NB4 (cell line): ENCODE results near the gene LSM10.

ENCODE experiments used
- DNase-seq: peaks from one replicate; pipeline ENCODE4 v3.0.0; 2010; ENCODE audit warnings: low read depth
- H3K4me3 ChIP-seq: one replicate; pipeline ENCODE4 v1.5.1; 2011; ENCODE audit warnings: mild to moderate bottlenecking, low read depth, low read length, moderate library complexity
- MYC ChIP-seq: IDR thresholded peaks from 2 replicates; pipeline ENCODE4 v1.6.1; 2011; ENCODE audit warnings: low read depth, low read length
- POLR2A ChIP-seq: IDR thresholded peaks from 2 replicates; pipeline ENCODE4 v1.6.1; 2011; ENCODE audit warnings: mild to moderate bottlenecking; ENCODE audit not compliant: insufficient read length; ENCODE audit errors: extremely low read depth
- TF ChIP-seq, protein P1 (sequence below): IDR thresholded peaks from one replicate; pipeline ENCODE4 v1.5.1; 2012; ENCODE audit warnings: low read depth, low read length
- TF ChIP-seq, protein P2 (sequence below): IDR thresholded peaks from 2 replicates; pipeline ENCODE4 v1.6.1; 2011; ENCODE audit warnings: low read depth, low read length

Gene LSM10

DNA sequence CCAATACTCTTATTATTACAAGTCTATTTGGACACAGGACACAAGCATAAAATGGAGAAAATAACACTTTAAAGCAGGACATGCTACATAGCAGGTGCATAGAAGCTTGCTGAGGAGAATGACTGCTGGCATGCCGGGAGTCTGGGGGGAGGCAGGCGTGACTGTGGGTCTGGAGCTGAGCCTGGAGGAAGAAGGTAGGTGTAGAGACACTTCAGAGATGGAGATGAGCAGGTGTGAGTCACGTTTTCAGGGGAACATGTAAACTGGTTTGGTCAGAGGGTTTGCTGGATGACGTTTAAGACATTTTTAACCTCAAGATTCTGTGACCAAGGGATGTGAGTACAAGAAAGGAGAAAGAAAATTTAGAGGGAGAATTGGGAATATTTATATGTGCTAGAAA, 28.1 kb upstream of the LSM10 start:
- H3K4me3 ChIP-seq: no peak overlapping the region
- no peak for DNase-seq
- TF ChIP-seq POLR2A (no peak), MYC (no peak)
- TF ChIP-seq, protein P1, sequence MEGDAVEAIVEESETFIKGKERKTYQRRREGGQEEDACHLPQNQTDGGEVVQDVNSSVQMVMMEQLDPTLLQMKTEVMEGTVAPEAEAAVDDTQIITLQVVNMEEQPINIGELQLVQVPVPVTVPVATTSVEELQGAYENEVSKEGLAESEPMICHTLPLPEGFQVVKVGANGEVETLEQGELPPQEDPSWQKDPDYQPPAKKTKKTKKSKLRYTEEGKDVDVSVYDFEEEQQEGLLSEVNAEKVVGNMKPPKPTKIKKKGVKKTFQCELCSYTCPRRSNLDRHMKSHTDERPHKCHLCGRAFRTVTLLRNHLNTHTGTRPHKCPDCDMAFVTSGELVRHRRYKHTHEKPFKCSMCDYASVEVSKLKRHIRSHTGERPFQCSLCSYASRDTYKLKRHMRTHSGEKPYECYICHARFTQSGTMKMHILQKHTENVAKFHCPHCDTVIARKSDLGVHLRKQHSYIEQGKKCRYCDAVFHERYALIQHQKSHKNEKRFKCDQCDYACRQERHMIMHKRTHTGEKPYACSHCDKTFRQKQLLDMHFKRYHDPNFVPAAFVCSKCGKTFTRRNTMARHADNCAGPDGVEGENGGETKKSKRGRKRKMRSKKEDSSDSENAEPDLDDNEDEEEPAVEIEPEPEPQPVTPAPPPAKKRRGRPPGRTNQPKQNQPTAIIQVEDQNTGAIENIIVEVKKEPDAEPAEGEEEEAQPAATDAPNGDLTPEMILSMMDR: no peak
- TF ChIP-seq, protein P2, sequence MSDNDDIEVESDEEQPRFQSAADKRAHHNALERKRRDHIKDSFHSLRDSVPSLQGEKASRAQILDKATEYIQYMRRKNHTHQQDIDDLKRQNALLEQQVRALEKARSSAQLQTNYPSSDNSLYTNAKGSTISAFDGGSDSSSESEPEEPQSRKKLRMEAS: no peak

DNA sequence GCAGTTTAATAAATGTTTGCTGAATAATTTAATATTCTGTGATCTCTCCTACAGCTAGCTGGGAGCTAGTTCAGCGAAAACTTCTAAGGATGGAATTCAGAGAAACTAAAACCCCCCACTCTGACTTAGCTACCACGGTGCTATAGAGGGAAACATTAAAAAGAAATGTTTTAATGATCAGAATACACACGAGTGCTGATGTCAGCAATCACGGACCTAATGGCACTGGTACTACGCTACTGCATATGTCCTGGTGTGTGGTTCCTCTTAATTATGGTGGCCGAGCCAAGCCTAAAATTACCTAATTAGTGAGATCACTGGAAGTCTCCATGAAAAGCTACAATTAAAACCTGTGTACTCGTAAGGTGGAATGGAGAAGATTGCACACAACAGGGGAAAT, 23.9 kb upstream of the LSM10 start:
- no peak for DNase-seq
- no peak overlapping the region for H3K4me3 ChIP-seq
- TF ChIP-seq MYC (no peak), POLR2A (no peak)
- TF ChIP-seq, protein P1: no peak
- TF ChIP-seq, protein P2: no peak

DNA sequence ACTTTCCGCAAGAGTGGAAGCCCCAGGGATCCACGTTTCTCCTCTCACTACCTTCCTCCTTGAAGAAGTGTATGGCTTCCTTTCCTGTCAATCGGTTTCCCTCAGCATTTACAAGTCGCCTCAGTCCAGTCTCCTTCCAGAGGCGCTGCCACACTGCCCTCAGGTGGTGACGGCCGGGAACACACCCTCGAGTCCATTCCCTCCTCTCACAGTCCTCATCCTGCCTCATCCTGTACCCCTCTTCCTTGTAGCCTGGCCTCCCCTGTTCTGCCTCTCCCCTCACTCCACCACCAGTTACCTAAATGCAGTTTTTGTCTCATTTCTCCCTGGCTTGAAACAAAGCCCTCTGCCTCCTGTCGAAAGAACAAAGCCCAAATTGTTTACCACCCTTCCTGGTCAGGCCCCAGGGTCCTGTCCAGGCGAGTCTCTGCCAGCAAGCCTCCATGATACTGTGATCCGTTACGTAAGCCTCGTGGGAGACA, 23.2 kb upstream of the LSM10 start:
- TF ChIP-seq, protein P1: peak; percentile 95
- TF ChIP-seq, protein P2: peak; percentile 47; the same call in 1 of the 2 replicates
- TF ChIP-seq POLR2A (no peak), MYC (peak; percentile 42)
- peak; percentile 86 for DNase-seq
- no peak overlapping the region for H3K4me3 ChIP-seq

DNA sequence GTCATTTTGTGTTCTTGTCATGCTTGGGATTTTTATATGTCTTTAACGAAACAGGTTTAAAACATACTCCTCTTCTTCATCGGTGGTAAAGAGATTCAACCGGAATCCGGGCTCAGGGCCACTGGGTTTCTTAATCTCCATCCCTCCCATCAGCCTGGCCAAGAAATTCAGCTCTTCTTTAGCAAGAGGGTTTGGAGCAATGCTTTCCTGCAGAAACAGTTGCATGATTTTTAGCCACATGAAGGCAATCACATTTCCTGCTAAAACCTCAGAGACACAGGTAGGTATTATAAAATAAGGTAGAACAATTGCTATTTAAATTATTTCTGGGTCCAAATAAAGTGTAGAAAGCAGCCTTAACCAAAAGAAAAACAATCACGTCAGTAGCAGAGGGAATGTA, 22.7 kb upstream of the LSM10 start:
- no peak overlapping the region for H3K4me3 ChIP-seq
- no peak for DNase-seq
- TF ChIP-seq, protein P1: no peak

DNA sequence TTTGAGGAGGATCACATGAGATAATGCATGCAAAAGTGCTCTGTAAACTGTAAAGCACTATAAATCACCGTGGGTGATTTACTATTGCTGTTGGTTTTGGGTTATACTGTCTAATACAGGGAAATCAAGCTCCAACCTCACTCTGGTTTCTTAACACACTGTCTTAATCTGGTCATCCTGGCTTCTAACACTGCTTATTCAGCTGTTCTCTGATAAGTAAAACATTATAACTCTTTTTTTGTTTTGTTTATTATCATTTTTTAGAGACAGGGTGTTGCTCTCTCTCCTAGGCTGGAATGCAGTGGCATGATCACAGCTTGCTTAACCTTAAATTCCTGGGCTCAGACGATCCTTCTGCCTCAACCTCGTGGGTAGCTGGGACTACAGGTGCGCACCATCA, 21.9 kb upstream of the LSM10 start:
- no peak overlapping the region for H3K4me3 ChIP-seq
- DNase-seq: no peak
- TF ChIP-seq, protein P2: no peak
- no peak for TF ChIP-seq POLR2A
- TF ChIP-seq, protein P1: no peak
- TF ChIP-seq MYC: no peak

DNA sequence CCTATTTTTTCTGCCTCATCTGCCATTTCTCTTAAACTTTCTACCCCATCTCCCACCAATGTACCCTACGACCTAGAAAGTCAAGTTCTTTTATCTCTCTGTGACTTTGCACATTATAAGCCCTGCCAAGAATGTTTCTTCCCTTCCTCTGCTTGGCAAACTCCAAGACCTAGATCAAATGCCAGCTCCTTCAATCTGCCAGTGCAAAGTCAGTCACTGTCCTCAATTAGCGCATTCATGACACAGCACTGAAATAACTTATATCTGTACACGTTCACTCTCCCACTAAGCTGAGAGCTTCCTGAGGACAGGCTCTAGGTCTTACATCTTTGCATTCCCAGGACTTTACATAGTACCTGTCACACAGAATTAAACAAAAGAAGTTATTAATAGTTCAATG, 21.4 kb upstream of the LSM10 start:
- no peak for DNase-seq
- no peak overlapping the region for H3K4me3 ChIP-seq
- TF ChIP-seq MYC: no peak
- TF ChIP-seq, protein P2: no peak
- no peak for TF ChIP-seq POLR2A
- TF ChIP-seq, protein P1: no peak
